ENCODE measurements around the gene PUM2. TPM values are rescaled to one million over a fixed set of nuclear protein-coding genes. Genes with fewer than 3 reads are reported as not detected.

PUM2 gene
- total RNA-seq, 1 donor from 2014 or later = 112 TPM

DNA sequence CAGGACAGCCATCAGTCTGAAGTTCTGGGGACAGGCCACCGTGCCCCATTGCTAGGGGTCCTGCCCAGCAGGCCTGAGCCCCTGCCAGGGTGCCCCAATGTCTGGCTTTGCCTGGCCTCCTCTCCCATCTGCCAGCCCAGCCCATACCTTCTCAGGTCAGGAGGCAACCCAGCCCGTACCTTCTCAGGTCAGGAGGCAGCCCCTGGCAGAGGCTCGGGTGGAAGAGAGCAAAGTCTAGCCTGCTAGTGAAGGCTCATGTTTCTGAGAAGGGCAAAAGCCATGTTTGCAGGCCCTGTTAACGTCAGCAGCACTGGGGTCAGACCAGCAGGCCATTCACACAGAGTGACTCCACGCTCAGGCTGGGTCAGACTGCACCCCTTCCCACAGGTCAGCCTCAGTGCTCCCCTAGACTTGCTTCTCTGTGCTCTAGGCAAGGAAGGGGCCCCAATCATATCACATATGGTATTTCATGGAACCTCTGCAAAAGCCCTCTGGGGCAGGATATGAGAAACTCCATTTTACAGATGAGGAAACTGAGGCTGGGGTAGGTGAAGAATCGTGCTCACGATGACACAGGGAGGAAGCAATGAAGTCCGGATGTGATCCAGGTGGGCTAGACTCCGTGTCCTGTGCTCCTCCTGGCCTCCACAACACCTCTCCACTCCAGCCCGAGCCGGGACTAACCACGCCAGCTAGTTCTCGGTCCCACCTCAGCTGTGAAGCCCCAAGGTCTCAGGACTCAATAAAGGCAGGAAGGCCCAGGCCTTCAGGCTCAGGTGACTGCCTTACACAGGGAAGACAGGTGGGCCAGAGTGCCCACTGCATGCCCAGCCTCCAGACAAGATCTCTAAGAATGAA is 135.2 kb downstream of the PUM2 start:
- Mint-ChIP-seq H3K36me3 (peaks cover 14% of the 10 kb centered on the region), H3K9me3 (no peaks in the 10 kb centered on the region)

DNA sequence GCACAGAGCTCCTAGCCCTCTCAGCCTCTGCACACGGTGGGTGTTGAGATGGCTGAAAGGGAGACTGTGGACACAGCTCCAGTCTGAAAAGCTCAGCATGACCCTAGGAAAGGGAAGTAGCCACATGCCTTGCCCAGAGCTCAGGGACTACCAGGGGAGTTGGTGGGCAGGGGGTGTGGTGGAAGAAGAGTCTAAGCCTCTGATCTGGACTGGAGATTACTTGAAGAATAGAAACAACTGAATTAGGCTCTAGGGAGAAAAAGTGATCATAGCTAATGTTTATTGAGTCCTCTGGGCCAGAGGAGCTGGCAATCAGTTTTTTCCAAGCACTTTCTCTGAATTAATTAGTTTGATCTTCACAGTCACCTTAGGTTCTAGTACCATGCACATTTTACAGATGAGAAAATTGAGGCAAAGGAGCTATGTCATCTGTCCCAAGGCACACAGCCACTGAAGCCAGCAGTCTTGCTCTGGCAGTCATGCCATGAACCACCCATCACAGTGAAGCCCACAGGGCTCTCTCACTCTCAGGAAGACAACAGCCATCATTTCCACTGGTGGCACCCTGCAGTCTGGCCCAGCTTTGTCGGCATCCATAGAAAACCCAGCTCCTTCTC is 136.0 kb downstream of the PUM2 start:
- H3K27ac Mint-ChIP-seq = peak overlapping the region; percentile 95

More for the DNA sequence above, 135.2 kb downstream of the PUM2 start:
- peak overlapping the region; percentile 95 for H3K27ac Mint-ChIP-seq
- DNase-seq (ENCODE audit: extremely low spot score, unreplicated experiment) = no peak
- H3K27me3 Mint-ChIP-seq = no peaks in the 10 kb centered on the region
- TF ChIP-seq, protein P1, sequence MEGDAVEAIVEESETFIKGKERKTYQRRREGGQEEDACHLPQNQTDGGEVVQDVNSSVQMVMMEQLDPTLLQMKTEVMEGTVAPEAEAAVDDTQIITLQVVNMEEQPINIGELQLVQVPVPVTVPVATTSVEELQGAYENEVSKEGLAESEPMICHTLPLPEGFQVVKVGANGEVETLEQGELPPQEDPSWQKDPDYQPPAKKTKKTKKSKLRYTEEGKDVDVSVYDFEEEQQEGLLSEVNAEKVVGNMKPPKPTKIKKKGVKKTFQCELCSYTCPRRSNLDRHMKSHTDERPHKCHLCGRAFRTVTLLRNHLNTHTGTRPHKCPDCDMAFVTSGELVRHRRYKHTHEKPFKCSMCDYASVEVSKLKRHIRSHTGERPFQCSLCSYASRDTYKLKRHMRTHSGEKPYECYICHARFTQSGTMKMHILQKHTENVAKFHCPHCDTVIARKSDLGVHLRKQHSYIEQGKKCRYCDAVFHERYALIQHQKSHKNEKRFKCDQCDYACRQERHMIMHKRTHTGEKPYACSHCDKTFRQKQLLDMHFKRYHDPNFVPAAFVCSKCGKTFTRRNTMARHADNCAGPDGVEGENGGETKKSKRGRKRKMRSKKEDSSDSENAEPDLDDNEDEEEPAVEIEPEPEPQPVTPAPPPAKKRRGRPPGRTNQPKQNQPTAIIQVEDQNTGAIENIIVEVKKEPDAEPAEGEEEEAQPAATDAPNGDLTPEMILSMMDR (conservative IDR thresholded peaks at IDR 0.05) = no peak
- H3K4me1 Mint-ChIP-seq (ENCODE audit: unreplicated experiment) = peaks cover 53% of the 10 kb centered on the region
- H3K4me3 Mint-ChIP-seq = peak overlapping the region; percentile 60

DNA sequence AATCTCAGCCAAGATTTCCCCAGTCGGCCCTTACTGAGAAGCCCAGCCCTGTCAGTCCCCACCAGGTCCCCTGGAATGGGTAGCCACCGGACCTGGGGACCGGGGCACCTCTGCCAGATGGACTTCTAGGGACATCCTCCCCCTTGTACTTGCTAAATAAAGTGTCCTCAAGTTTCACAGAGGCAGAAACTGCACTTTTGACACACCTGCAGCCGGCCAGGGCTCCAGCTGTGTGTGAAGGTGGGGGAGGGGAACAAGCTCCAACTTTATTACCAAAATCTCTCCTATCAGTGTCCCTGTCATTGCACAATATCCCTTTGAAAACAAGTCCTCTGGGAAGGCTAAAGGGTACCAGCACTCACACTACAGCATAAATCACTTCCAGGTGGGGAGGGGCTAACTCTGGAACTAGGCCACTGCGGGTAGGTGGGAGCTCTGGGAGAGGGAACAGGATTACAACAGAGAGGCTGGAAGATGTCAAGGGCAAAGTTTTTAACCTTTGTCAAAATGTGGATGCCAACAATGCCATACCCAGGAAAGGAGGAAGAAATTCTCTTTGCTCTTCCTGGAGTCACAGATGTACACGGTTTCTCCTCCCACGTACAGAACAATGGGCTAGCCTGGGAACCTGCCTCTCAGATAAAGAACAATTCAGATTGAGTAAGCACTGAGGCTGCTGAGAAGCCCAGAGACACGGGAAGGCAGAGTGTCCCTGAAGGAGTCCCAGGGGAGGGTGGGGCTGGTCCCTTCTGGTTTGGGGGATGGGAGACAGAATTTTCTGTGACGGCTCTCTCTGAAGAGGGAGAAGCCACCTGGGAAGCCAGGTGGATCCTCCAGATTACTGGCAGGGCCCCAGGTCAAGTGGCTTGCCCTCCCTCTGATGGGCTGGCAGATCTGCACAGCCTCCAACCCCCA is 136.7 kb downstream of the PUM2 start:
- no peaks in the 10 kb centered on the region for H3K27me3 Mint-ChIP-seq
- H3K4me3 Mint-ChIP-seq = peak overlapping the region; percentile 60
- no peaks in the 10 kb centered on the region for H3K9me3 Mint-ChIP-seq
- DNase-seq (ENCODE audit: extremely low spot score, unreplicated experiment) = no peak
- peak overlapping the region; percentile 95 for H3K27ac Mint-ChIP-seq
- H3K36me3 Mint-ChIP-seq = peaks cover 9% of the 10 kb centered on the region
- peaks cover 42% of the 10 kb centered on the region for H3K4me1 Mint-ChIP-seq (ENCODE audit: unreplicated experiment)
- TF ChIP-seq, protein P1 (conservative IDR thresholded peaks at IDR 0.05) = no peak

More for the DNA sequence above, 136.0 kb downstream of the PUM2 start:
- TF ChIP-seq, protein P1 (conservative IDR thresholded peaks at IDR 0.05) = no peak
- Mint-ChIP-seq H3K4me1 (ENCODE audit: unreplicated experiment) (peaks cover 46% of the 10 kb centered on the region), H3K36me3 (peaks cover 9% of the 10 kb centered on the region), H3K4me3 (peak overlapping the region; percentile 60), H3K9me3 (no peaks in the 10 kb centered on the region), H3K27me3 (no peaks in the 10 kb centered on the region)
- DNase-seq (ENCODE audit: extremely low spot score, unreplicated experiment) = no peak

DNA sequence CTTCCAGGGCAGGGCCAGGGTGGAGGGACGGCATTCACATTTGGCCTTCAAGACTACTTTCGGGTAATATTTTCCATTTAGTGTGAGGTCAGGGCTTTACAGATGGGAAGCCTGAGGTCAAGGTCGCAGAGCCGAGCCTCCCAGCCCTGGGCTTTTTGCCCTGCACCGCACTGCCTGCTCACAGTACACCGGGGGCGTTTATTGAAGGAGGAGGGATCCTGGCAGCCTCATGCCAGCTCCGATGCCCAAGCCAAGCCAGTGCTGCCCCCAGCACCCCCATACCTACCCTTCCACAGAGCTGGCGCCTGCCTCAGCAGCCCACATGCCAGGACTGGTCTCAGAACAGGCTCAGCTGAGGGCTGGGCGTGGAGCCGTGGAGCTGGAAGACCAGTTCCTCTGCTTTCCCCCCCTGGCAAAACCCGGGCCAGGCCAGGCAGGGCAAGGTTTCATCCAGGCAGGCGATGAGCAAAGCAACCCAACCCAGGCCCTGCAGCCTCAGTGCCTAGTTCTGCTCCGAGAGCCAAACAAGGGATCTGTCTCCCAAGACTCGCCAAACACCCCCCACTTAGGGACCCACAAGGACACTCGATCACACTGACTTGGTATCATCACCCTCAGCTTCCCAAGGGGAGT is 137.7 kb downstream of the PUM2 start:
- peak overlapping the region; percentile 71 for H3K4me3 Mint-ChIP-seq
- TF ChIP-seq, protein P1 (conservative IDR thresholded peaks at IDR 0.05) = no peak
- H3K4me1 Mint-ChIP-seq (ENCODE audit: unreplicated experiment) = peaks cover 44% of the 10 kb centered on the region
- peak overlapping the region; percentile 95 for H3K27ac Mint-ChIP-seq
- peaks cover 4% of the 10 kb centered on the region for H3K36me3 Mint-ChIP-seq
- no peak for DNase-seq (ENCODE audit: extremely low spot score, unreplicated experiment)
- no peaks in the 10 kb centered on the region for H3K27me3 Mint-ChIP-seq
- no peaks in the 10 kb centered on the region for H3K9me3 Mint-ChIP-seq

DNA sequence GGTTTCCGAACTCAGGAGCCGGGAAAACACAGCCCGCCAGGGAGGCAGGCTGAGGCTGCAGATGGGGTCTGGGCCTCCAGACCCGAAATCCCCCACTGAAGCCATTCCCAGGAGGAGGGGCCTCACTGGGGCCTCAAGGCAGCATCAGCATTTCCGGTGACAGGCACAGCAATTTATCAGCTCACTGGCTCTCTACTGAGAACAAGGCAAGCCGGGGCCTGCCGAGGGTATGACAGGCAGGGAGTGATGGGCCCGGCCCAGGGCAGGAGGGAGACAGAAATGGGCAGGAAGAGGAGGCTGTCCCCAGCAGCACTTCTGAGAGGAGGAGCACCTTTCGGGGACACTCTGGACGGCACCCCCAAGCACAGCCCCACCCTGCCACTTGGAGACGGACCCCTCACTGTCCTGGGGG is 138.2 kb downstream of the PUM2 start:
- H3K27ac Mint-ChIP-seq = peak overlapping the region; percentile 95
- TF ChIP-seq, protein P1 (conservative IDR thresholded peaks at IDR 0.05) = no peak
- H3K4me3 Mint-ChIP-seq = peak overlapping the region; percentile 71
- no peaks in the 10 kb centered on the region for H3K9me3 Mint-ChIP-seq
- H3K36me3 Mint-ChIP-seq = peaks cover 8% of the 10 kb centered on the region
- DNase-seq (ENCODE audit: extremely low spot score, unreplicated experiment) = no peak
- H3K27me3 Mint-ChIP-seq = no peaks in the 10 kb centered on the region
- peaks cover 49% of the 10 kb centered on the region for H3K4me1 Mint-ChIP-seq (ENCODE audit: unreplicated experiment)
